Umbilical cord (tissue), 2 donors: ENCODE data around the gene TMEM43. TPM values are rescaled to one million over a fixed set of nuclear protein-coding genes. Genes with fewer than 3 reads are reported as not detected.
A peak's percentile ranks its signal among the peaks of the same experiment; 100 is the strongest.
"Not testable (repeated sequence)": the region's sequence is repeated elsewhere in the genome, so short reads cannot be mapped to it uniquely, and the experiment has no call there.

ENCODE experiments used
- DNase-seq: peaks from one replicate; pipeline ENCODE4 v3.0.0-alpha.2; 2015; ENCODE audit warnings: low spot score
- total RNA-seq: library from RNA; depleted of rRNA; stranded (reverse); fragments of >200 nt; gene quantifications from one replicate; pipeline ENCODE4 v1.2.3, GENCODE V29; 2014; ENCODE audit warnings: low replicate concordance; ENCODE audit not compliant: insufficient read depth

TMEM43 gene
- total RNA-seq: 74.6 TPM

GRCh38 chr3:14124615-14125192 is at the start of gene TMEM43, which contains the start of gene CHCHD4:
Gene TMEM43 (plus strand): TSS chr3:14125052. CDS start chr3:14125194, 142 bp downstream.
Gene CHCHD4 (minus strand): TSS chr3:14124870. CDS start chr3:14124676, 194 bp downstream.
- DNase-seq: peak; percentile 100

- not testable (repeated sequence) for DNase-seq
Measured at GRCh38 chr3:14075233-14075632, 49.6 kb upstream of the TMEM43 start.

GRCh38 chr3:14077310-14077709 is 47.5 kb upstream of the TMEM43 start:
- no peak for DNase-seq

- no peak for DNase-seq
Measured at GRCh38 chr3:14082108-14082657, 42.7 kb upstream of the TMEM43 start.

GRCh38 chr3:14087461-14087860 is 37.4 kb upstream of the TMEM43 start:
- DNase-seq: not testable (repeated sequence)

GRCh38 chr3:14091959-14092358 is 32.9 kb upstream of the TMEM43 start:
- DNase-seq: not testable (repeated sequence)

- no peak for DNase-seq
Measured at GRCh38 chr3:14092464-14092863, 32.4 kb upstream of the TMEM43 start.

GRCh38 chr3:14093831-14094230 is 31.0 kb upstream of the TMEM43 start:
- no peak for DNase-seq

GRCh38 chr3:14096742-14097141 is 28.1 kb upstream of the TMEM43 start:
- DNase-seq: no peak

GRCh38 chr3:14097616-14098391 is 27.0 kb upstream of the TMEM43 start:
- no peak for DNase-seq

- DNase-seq: not testable (repeated sequence)
Measured at GRCh38 chr3:14109821-14110220, 15.0 kb upstream of the TMEM43 start.

- no peak for DNase-seq
Measured at GRCh38 chr3:14110699-14111098, 14.2 kb upstream of the TMEM43 start.

- DNase-seq: peak; percentile 21
Measured at GRCh38 chr3:14113965-14114635, 10.8 kb upstream of the TMEM43 start.

GRCh38 chr3:14117468-14118399 is 7.1 kb upstream of the TMEM43 start:
- DNase-seq: no peak

- peak; percentile 48 for DNase-seq
Measured at GRCh38 chr3:14118400-14119381, 6.2 kb upstream of the TMEM43 start.

- no peak for DNase-seq
Measured at GRCh38 chr3:14119651-14120050, 5.2 kb upstream of the TMEM43 start.

GRCh38 chr3:14120111-14120920 is 4.5 kb upstream of the TMEM43 start:
- no peak for DNase-seq

- not testable (repeated sequence) for DNase-seq
Measured at GRCh38 chr3:14120921-14121448, 3.9 kb upstream of the TMEM43 start.

GRCh38 chr3:14121859-14122258 is 3.0 kb upstream of the TMEM43 start:
- DNase-seq: no peak
